HG03571 (cell line): ENCODE data around the gene HOXC10.

ENCODE experiments used
- ATAC-seq: cut with Tn5 transposase; IDR thresholded peaks from one replicate; pipeline ENCODE4 v1.9.1; 2021; ENCODE audit not compliant: unreplicated experiment

Gene HOXC10

GRCh38 chr12:54002278-54002914 lies 17.4 kb downstream of the HOXC10 start:
- no peak for ATAC-seq

- ATAC-seq, result no peak
Measured at GRCh38 chr12:54002915-54003389, 18.0 kb downstream of the HOXC10 start.

- no peak for ATAC-seq
Measured at GRCh38 chr12:54003625-54004024, 18.7 kb downstream of the HOXC10 start.

GRCh38 chr12:54004063-54004840 lies 19.3 kb downstream of the HOXC10 start:
- ATAC-seq, result no peak

- no peak for ATAC-seq
Measured at GRCh38 chr12:54004841-54005530, 20.0 kb downstream of the HOXC10 start.

GRCh38 chr12:54005531-54005852 lies 20.5 kb downstream of the HOXC10 start:
- ATAC-seq, result no peak

GRCh38 chr12:54005853-54006558 lies 21.1 kb downstream of the HOXC10 start:
- ATAC-seq, result no peak

GRCh38 chr12:54006559-54007220 lies 21.7 kb downstream of the HOXC10 start:
- no peak for ATAC-seq

GRCh38 chr12:54007538-54008259 lies 22.8 kb downstream of the HOXC10 start:
- no peak for ATAC-seq

GRCh38 chr12:54008260-54008552 lies 23.3 kb downstream of the HOXC10 start:
- ATAC-seq, result no peak

- no peak for ATAC-seq
Measured at GRCh38 chr12:54009171-54010052, 24.5 kb downstream of the HOXC10 start.

- ATAC-seq, result no peak
Measured at GRCh38 chr12:54010053-54010971, 25.4 kb downstream of the HOXC10 start.

GRCh38 chr12:54010972-54011664 lies 26.2 kb downstream of the HOXC10 start:
- ATAC-seq, result no peak

- no peak for ATAC-seq
Measured at GRCh38 chr12:54011665-54012532, 27.0 kb downstream of the HOXC10 start.

GRCh38 chr12:54012631-54013409 lies 27.9 kb downstream of the HOXC10 start:
- no peak for ATAC-seq

GRCh38 chr12:54014377-54015017 lies 29.6 kb downstream of the HOXC10 start:
- no peak for ATAC-seq
